Fibroblast of skin of back (primary cell): ENCODE measurements around the gene TBX18.
A peak's percentile ranks its signal among the peaks of the same experiment; 100 is the strongest.

Source experiments
- DNase-seq: peaks from one replicate; pipeline ENCODE4 v3.0.0-alpha.2; 2013

TBX18 gene

DNA sequence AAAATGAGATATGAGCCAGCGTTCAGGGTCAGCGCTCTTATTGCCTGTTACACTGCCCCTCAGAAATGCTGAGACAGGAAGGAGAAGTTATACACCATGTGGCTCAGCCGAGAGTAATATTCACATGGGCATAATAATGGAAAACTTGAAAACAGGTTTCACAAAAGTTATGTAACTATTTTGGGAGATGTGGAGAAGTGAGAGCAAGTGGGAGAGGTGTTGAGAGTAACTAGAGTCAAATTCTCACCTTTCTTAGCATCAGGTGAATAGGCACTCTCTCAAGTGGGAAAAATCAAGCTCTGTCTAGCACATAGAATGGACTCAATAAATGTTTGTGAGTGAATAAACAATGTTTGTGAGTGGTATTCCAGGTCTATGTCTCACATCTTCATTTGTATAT is 94.5 kb downstream of the TBX18 start:
- no peak for DNase-seq

DNA sequence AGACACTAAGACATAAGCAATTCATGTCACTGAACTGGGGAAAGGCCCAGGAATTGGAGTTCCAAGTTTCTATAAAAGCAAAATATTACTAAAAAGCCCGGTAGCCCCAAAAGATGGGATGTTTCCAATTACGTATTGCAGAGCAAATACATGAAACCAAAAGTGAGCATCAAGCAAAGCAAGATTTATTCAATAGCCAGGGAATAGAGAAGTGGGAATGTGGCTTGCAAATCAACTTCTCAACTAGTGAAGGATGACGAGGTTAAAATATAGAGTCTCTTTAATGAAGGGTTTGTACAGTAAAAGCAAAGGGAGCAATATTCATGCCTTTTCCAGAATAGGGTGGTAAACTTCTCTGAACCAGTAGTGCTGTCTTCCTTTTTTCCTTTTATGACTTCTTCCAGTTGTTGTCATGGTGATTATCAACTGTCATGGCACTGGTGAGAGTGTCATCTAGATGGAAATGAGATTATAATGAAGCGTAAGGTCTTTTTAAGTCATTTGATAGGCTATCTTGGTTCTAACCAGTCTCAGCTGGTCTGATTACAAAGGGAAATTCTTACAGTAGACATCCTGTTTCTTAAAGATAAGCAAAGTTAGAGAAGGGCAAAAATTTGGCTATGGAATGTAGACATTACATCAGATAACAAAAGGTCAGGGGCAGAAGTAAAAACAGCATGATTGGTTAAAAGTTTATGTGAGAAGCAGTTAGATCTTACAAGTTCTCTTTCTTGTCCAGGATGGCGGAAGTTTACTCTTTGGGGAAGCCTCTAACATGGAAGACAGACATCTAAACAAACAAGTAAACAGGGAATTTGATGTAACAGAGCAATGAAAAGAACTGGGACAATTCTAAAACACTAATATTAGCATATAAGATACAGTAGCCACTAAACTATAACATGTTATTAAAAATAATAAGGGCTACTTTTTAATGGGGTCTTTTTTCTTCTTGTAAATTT is 96.9 kb downstream of the TBX18 start:
- peak; percentile 28 for DNase-seq

DNA sequence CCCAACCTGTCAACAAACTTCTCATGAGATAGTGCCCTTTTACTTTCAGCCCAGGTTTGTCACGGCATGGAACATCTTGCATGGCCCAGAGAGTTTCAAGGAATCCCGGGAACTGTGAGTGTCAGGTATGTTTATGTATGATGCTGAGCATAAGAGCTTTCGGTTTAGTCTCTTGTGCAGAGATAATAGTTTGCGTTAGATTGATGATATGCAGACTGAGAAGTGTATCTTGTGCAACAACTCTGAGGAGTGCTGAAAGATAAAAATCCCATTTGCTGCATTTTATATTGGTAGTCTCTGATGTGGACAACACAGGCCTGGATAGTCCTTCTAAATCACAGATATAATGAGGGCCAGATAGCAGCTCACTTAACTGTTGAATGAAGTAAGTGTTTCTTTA is 99.0 kb downstream of the TBX18 start:
- no peak for DNase-seq

DNA sequence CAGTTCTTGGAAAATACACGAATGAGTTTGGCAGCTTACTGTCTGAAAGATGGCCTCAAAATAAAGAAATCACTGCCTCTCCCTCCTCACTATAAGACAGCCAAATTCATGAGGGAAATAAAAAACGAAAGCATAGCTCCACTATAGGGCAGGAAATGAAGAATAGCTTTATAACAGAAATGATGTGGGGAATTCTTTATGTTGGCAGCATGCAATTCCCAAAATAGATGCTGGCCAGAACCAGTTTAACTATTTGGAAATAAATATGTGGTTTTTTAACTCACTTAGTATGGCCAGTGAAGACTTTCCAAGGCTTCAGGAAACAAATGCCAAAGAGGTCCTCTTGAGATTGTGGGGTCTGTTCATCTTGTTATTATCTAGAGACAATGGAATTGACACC is 100.5 kb downstream of the TBX18 start:
- peak; percentile 31 for DNase-seq

DNA sequence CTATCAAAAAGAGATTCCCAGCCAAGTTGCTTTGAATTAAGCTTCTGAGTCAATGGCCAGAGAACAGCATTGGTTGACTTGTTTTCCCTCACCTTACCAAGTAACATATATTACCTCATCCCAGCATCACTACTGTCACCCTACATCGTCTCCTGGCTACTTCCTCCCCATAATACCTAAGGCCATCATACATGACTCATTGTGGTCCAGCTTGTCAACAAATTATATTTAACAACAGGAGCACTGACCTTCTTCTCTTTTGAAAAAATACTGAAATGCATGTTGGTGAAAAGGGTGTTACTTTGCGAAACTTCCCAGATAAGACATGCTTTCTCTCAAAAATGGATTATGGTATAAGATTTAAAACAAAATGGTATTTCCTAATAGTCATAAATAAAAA is 106.9 kb downstream of the TBX18 start:
- no peak for DNase-seq

DNA sequence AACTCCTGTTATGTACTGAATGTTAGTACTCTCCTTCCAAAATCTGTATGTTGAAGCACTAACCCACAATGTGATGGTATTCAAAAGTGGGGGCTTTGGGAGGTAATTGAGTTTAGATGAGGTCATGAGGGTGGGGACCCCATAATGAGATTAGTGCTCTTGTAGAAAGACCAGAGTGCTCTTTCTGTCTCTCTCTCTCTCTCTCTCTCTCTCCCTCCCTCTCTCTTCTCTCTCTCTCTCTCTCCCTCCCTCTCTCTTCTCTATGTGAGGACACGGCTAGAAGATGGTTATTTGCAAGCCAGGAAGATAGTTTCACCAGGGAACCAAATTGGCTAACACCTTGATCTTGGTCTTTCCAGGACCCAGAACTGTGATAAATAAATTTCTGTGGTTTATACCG is 107.4 kb downstream of the TBX18 start:
- no peak for DNase-seq

DNA sequence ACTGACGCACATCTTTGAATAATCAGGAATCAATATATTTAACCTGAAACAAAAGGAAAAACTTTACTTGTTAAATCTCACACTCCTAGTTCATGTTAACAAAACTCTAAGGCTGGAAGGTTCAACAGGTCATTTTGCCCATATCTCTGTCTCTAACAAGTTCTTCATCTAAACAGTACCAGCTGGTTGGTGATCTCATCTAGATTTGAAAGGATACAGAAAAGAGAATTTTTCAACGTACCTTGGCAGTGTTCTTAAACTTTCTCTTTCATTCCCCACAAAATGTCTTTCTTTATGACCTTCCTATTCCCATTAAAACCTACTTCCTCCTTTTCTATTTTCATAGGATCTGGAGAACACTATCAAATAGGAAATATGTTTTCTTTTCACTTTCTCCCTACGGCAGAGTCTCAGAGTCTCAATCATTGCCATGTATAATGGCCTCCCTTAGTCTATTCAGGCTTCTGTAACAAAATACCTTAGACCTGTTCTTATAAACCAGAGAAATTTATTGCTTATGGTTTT is 111.3 kb downstream of the TBX18 start:
- no peak for DNase-seq

DNA sequence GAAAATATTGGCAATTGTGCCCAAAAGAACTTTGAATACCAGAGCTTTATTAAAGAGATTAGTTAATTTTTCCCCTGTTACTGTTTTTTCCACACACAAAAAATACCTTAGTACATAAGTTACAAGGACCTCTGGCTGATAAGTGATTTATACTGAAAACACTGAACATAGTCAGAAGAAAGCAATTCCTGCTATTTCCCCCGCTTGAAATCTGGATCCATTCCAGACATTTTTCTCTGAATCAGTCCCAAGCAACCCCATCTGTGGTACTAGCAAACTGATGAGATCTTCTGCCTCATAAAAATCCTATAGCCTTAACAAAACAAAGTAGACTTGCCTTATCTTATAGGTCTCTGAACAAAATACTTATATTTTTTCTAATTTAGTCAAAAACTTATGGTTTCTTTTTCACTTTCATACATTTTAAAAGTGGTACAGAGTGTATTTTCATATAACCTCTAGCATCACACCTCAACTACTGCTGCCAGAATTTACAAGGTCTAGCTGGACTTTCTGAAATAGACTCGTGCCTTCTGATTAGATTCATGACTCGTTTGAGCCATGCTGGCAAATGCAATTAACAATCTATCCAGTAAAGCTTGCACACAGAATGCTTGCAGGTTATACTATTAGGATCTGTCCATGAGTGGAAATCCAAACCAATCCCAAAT is 111.9 kb downstream of the TBX18 start:
- DNase-seq: peak; percentile 97

DNA sequence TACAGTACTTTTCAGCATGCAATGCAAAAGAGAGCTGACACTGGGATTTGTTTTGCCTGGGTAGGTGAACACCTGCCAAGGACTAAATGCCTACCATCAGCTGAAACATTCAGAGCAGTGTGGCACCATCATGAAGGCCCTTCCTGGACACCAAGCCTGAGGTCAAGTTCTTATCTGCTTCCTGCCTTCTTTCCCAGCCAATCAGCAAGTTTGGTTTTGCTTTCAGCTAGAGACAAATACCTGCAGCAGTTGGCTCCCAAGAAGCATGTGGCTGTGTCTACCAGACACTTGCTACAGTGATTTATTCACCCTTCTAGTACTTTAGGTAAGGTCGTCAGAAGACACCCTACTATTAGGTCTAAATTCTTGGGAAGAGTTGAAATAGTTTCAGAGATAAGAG is 112.8 kb downstream of the TBX18 start:
- no peak for DNase-seq

DNA sequence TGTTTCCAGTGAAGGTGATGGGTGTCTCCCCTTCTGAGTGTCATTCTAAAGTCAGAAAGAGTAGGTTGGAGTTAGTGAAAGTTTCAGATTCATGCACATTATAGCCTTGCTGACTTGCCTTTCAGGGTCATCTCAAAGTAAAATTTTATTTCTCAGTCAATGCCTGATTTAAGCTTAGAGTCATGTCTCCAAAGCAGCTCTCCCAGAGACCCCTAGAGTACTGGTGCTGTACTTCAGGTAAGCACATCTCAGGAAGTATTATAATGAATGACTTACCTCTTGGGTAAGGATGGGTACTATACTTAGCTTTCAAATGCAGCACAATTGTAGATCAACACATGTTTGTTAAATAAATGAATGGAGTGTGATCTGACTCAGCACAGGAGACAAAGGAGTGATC is 116.0 kb downstream of the TBX18 start:
- no peak for DNase-seq

DNA sequence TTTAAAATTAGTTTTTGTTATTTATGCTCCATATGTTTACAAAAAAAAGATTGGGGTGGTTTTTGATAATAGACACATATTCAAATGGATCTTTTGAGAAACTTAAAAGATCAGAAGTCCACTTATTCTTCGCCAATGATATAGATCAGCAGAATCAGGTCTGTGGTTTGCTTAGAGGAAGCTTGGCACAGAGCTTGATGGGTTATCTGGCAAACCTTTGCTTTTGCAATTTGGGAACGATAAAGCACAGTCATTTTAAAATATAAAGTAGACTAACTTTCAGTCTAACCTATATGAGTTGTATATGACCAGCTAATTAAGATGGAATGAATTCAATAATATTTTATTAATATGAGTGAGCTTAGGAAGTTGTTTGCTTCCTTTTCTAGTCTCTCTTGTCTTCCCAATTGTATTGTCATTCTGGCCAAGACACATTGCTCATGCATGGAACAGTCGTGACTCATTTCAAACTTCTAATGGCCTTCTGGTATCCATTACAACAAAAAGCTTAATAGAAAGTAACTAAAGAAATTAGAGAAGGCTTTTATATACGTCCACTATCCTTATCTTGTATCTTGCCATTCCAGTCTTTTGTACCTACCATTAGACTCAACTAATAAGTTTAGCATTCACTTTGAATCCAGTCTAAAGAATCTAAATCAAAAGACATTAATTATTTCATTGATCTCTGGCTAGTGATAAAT is 118.7 kb downstream of the TBX18 start:
- peak; percentile 84 for DNase-seq

DNA sequence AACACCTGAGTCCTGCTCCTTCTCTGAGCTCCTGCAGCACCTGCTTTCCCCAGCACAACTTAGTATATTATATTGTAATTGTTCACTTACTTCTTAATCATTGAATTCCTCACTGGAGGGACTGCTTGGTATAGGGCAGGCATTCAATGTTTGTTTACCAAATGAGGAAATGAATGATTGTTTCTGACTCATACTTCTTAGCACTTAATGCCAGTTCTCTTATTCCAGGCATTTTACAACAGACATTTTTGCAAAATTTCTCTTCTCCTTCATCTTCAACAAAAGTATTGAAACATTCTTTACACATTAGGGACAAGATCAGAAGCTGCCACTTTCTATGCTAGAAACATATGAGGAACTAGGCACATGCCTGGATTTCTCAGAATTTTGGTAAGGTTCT is 119.4 kb downstream of the TBX18 start:
- DNase-seq: peak; percentile 80

DNA sequence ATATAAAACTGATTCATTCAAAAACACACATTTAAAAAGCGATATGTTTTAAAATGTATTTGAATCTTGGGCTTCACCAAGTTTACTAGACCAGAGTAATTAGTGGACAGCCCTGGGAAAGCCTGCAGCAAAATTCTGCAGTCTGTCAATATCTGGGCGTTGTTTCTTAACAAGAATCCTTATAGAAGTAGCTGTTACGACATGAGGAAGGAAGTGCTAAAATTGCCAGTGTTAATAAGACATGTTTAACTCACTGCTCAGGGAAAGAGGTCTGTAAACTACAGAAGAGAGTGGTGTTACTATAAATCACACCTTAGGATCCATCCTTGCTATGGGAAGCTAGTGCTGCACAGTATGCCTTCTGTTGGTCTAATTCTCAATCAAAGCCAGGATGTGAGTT is 120.6 kb downstream of the TBX18 start:
- DNase-seq: no peak

DNA sequence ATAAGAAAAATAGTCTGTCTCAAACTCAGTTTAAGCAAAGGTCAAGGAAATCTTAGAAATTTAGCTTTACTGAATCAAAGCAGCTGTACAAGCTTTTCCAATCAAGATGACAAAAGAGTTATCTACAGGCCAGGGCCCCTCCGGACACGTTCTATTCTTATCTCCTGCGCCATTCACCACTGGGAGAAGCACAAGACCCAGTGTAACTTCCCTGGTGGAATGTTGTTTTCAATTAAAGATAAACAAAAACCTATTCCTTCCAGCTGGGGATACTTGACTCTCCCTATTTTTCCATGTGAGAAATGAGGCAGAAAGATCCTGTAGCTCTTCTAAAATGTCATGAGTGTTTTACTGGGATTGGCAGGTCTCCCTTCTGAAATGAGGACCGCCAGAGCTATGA is 123.3 kb downstream of the TBX18 start:
- DNase-seq: no peak

DNA sequence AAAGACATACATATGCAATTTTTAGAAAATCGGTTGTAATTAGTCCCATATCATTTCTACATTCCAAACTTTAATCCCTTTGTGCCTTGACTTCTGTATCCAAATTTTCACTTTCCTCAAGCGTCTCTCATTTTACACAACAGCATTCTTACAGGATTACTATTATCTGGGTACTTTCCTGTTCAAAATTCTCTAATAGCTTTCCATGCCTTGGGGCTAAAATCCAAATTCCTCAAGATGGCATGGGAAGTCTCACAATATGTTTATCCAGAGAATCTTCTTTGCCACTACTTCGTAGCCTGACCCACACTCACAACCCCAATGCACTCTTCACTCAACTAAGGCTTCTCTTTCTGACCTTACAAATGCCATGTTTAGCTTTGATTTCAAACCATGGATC is 125.0 kb downstream of the TBX18 start:
- DNase-seq: peak; percentile 50

DNA sequence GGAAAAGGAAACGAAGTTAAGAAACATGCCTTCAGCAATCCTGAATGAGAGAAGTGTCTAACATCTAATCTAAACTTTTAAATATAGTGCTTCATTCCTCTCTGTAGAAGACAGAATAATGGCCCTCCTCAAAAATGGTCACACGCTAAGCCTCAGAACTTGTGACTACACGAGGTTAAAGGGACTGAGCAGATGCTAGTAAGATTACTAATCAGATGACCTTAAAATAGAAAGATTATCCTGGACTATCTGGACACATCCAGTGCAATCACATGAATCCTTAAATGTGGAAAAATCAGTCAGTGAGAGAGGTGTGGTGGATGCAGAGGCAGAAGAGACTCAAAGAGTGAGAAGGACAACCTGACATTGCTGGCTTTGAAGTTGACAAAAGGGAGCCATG is 126.1 kb downstream of the TBX18 start:
- DNase-seq: no peak
